ENCODE measurements around the gene MAP2K6. TPM values are rescaled to one million over a fixed set of nuclear protein-coding genes. Genes with fewer than 3 reads are reported as not detected.

MAP2K6 gene
- total and polyA plus RNA-seq, 2 of the 8 experiments (the other 6 are each of a cell fraction or from before 2014, with no cell fraction given), result 11.0 to 44.1 TPM

DNA sequence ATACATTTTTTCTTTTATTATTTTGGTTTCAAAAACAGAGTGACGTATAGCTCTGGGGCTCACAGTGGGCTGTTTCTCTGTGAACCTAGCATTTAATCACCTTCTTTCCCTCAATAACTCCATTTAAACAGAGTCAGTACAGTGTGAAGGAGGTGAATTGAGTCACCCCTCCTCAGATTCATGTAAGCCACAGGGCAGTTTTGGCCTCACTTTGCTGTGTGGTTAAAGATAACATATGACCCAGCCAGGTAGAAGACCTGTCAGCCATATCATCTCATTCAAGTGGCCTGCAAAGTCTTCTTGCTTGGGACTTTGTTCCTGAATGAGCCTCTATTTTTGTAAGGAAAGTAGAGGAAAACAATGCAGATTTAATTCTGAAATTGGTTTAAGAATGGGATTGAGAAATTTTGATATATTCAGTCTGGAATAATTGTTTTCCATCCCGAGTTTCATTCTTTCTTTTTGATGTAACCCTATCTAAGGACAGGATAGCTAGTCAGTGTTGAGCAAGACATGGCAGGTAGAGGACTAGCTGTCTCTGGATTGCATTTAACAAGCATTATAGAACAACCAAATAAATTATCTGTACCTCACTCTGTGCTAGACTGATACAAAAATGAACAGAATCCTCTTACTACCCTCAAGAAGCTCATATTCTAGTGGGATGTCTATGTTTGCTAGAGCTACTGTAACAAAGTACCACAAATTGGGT is 13.1 kb downstream of the MAP2K6 start:
- Histone ChIP-seq H3K4me1 (replicated peaks in 1 of 4; ENCODE audit: control insufficient read depth in 3 of 4, insufficient read depth in 4 of 4, low read length in 3 of 4) (peaks cover 4 to 28% (median 13%) of the 10 kb centered on the region in 4 experiments), H4K5ac (ENCODE audit: insufficient read length, low read depth, low read length) (no peak overlapping the region), H3K18ac (ENCODE audit: extremely low read depth, low read length) (no peak overlapping the region), H3K79me2 (ENCODE audit: control insufficient read depth in 1 of 2, insufficient read depth in 2 of 2, low read length in 2 of 2) (peaks cover 0 to 47% of the 10 kb centered on the region in 2 experiments; a peak in 2 of 4 replicates), H3K27me3 (replicated peaks in 1 of 4; ENCODE audit: control insufficient read depth in 3 of 4, extremely low read depth in 1 of 4, insufficient read depth in 3 of 4, low read length in 3 of 4) (no peaks in the 10 kb centered on the region), H2BK20ac (ENCODE audit: low read length) (no peak overlapping the region), H2AFZ (ENCODE audit: low read length) (no peak overlapping the region), H3K27ac (ENCODE audit: low read depth, low read length) (no peak overlapping the region), H2BK5ac (ENCODE audit: low read depth, low read length) (peak overlapping the region; percentile 36; the same call in 1 of the 2 replicates), H3K14ac (ENCODE audit: insufficient read length) (no peak overlapping the region), H3K36me3 (ENCODE audit: control insufficient read depth in 2 of 4, insufficient read depth in 4 of 4, low read length in 3 of 4) (no peaks in the 10 kb centered on the region), H3K23me2 (ENCODE audit: low read depth, low read length) (no peaks in the 10 kb centered on the region), H3K79me1 (ENCODE audit: low read depth, low read length) (no peaks in the 10 kb centered on the region; the same call in 1 of the 2 replicates), H2AK5ac (ENCODE audit: low read depth, low read length) (peak overlapping the region; percentile 70; the same call in 1 of the 2 replicates), H3K23ac (ENCODE audit: insufficient read length) (no peak overlapping the region), H3K4ac (replicated peaks; ENCODE audit: insufficient read length, low read depth, low read length) (no peak overlapping the region), H3K4me2 (ENCODE audit: insufficient read depth in 1 of 2, low read depth in 2 of 2, low read length in 2 of 2) (no peak overlapping the region), H4K8ac (ENCODE audit: extremely low read depth, insufficient read depth, low read length) (no peak overlapping the region), H3K4me3 (ENCODE audit: extremely low read depth in 1 of 4, insufficient read depth in 2 of 4, low read depth in 3 of 4, low read length in 4 of 4) (no peak overlapping the region), H3K9me3 (ENCODE audit: insufficient read depth in 2 of 2, low read depth in 1 of 2, low read length in 1 of 2) (no peaks in the 10 kb centered on the region), H3K56ac (replicated peaks; ENCODE audit: insufficient read length, low read depth, low read length) (no peak overlapping the region), H4K20me1 (replicated peaks in 1 of 2; ENCODE audit: control insufficient read depth in 1 of 2, insufficient read depth in 2 of 2, low read length in 2 of 2) (peaks cover 0 to 2% of the 10 kb centered on the region in 2 experiments), H2BK120ac (replicated peaks; ENCODE audit: low read depth, low read length) (no peak overlapping the region), H2BK15ac (ENCODE audit: low read length) (no peak overlapping the region), H2BK12ac (ENCODE audit: low read depth, low read length) (0 out of 2 replicates have a peak overlapping the region, but pooled peaks have one; percentile 42), H3K9ac (replicated peaks in 1 of 4; ENCODE audit: extremely low read depth in 1 of 4, low read depth in 3 of 4, low read length in 3 of 4) (no peak overlapping the region), H4K91ac (replicated peaks; ENCODE audit: insufficient read length, low read length) (peak overlapping the region; percentile 25)
- WGBS, 2 experiments (ENCODE audit: extremely low coverage in 1 of 2, insufficient coverage in 1 of 2, insufficient read length in 1 of 2, insufficient replicate concordance in 2 of 2, low coverage in 1 of 2, low lambda C conversion rate in 2 of 2, missing lambda C conversion rate in 1 of 2), result 86% methylated on average over 2 of the region's 2 CpGs; no CpG with 5 or more reads in 1 of the 2 experiments
- DNase-seq (ENCODE audit: low read depth in 1 of 2, low spot score in 2 of 2) (no peak), FAIRE-seq (no peak)
- TF ChIP-seq CBX8 (IDR thresholded peaks at IDR 0.05; ENCODE audit: borderline replicate concordance, low read depth, low read length) (no peak), RFX5 (IDR thresholded peaks at IDR 0.05; ENCODE audit: borderline replicate concordance, low read depth, low read length) (no peak), KDM4A (IDR thresholded peaks at IDR 0.05; ENCODE audit: low read depth, low read length, severe bottlenecking) (no peak), CHD1 (IDR thresholded peaks at IDR 0.05; ENCODE audit: low read depth, low read length) (no peak), SIRT6 (IDR thresholded peaks at IDR 0.05; ENCODE audit: low read length) (no peak)
- TF ChIP-seq, protein P1, sequence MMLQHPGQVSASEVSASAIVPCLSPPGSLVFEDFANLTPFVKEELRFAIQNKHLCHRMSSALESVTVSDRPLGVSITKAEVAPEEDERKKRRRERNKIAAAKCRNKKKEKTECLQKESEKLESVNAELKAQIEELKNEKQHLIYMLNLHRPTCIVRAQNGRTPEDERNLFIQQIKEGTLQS (IDR thresholded peaks at IDR 0.05; ENCODE audit: insufficient read depth, low read depth, low read length), result no peak
- ChIA-PET CTCF (ENCODE audit: partially characterized antibody) (interaction anchor here (0.5 to 1.5 kb wide), 4 partner anchors 10 to 100 kb away, joined by 3 to 4 read pairs (median 4); no protein-coding TSS in a partner anchor), POLR2A (ENCODE audit: partially characterized antibody) (interaction anchor here (1.5 kb wide), 1 partner anchor 10 kb away, joined by 4 read pairs; no protein-coding TSS in a partner anchor)

Measured in H1 (cell line).